HS-27A (cell line): ENCODE results near the gene MRPL24.
A peak's percentile ranks its signal among the peaks of the same experiment; 100 is the strongest.
"Not testable (repeated sequence)": the region's sequence is repeated elsewhere in the genome, so short reads cannot be mapped to it uniquely, and the experiment has no call there.

Experiments used
- DNase-seq: peaks from one replicate; pipeline ENCODE4 v3.0.0-alpha.2; 2012; ENCODE audit warnings: low read depth, missing footprints

MRPL24 gene

GRCh38 chr1:156740741-156741480 lies at the start of gene MRPL24:
TSS of gene MRPL24 (minus strand) at chr1:156741088. CDS start at chr1:156738704, 2,384 bp downstream.
- DNase-seq, result peak; percentile 98

GRCh38 chr1:156789621-156790318 lies 48.9 kb upstream of the MRPL24 start:
- no peak for DNase-seq

GRCh38 chr1:156788136-156788535 lies 47.2 kb upstream of the MRPL24 start:
- no peak for DNase-seq

GRCh38 chr1:156786640-156787039 lies 45.8 kb upstream of the MRPL24 start:
- no peak for DNase-seq

GRCh38 chr1:156785458-156785857 lies 44.6 kb upstream of the MRPL24 start:
- no peak for DNase-seq

- no peak for DNase-seq
Measured at GRCh38 chr1:156781585-156782186, 40.8 kb upstream of the MRPL24 start.

- DNase-seq, result no peak
Measured at GRCh38 chr1:156777573-156777972, 36.7 kb upstream of the MRPL24 start.

- no peak for DNase-seq
Measured at GRCh38 chr1:156776942-156777341, 36.1 kb upstream of the MRPL24 start.

- no peak for DNase-seq
Measured at GRCh38 chr1:156775799-156776198, 34.9 kb upstream of the MRPL24 start.

GRCh38 chr1:156773607-156774006 lies 32.7 kb upstream of the MRPL24 start:
- no peak for DNase-seq

GRCh38 chr1:156772728-156773497 lies 32.0 kb upstream of the MRPL24 start:
- DNase-seq, result no peak

- DNase-seq, result no peak
Measured at GRCh38 chr1:156772222-156772621, 31.3 kb upstream of the MRPL24 start.

- no peak for DNase-seq
Measured at GRCh38 chr1:156768610-156769295, 27.9 kb upstream of the MRPL24 start.

GRCh38 chr1:156767879-156768604 lies 27.2 kb upstream of the MRPL24 start:
- no peak for DNase-seq

- DNase-seq, result peak; percentile 96
Measured at GRCh38 chr1:156767101-156767878, 26.4 kb upstream of the MRPL24 start, which contains the start of gene PRCC. TSS of gene PRCC (plus strand) at chr1:156767535. CDS start at chr1:156767772, 237 bp downstream.

GRCh38 chr1:156766298-156767100 lies 25.6 kb upstream of the MRPL24 start:
- no peak for DNase-seq

GRCh38 chr1:156765666-156766065 lies 24.8 kb upstream of the MRPL24 start:
- no peak for DNase-seq

- DNase-seq, result not testable (repeated sequence)
Measured at GRCh38 chr1:156765136-156765535, 24.2 kb upstream of the MRPL24 start.

GRCh38 chr1:156760796-156761104 lies 19.9 kb upstream of the MRPL24 start:
- DNase-seq, result no peak
